ENCODE data around the gene TLR6. TPM values are rescaled to one million over a fixed set of nuclear protein-coding genes. Genes with fewer than 3 reads are reported as not detected.

The TLR6 gene
- total RNA-seq, 1 experiment from 2014 or later: 4.8 TPM

DNA sequence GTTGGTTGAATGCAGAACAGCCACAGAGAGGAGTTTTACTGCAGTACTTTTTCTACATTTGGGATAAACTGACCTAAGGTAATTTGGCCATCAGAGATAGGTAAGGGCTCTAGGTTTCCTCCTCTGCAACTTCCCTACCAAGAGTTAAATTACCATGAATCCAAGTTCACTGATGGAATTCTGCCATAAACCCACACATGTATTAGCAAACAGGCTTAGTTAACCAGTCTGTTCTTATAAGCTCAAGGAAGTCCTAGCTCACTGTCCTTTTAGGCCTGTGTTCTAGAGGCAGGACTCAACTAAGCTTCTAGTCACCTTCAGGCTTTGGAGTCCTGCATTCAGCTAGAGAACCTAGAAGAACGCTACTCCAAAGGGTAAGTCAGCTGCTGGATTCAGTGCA lies 15.0 kb upstream of the TLR6 start (continued):
- TF ChIP-seq, protein P1, sequence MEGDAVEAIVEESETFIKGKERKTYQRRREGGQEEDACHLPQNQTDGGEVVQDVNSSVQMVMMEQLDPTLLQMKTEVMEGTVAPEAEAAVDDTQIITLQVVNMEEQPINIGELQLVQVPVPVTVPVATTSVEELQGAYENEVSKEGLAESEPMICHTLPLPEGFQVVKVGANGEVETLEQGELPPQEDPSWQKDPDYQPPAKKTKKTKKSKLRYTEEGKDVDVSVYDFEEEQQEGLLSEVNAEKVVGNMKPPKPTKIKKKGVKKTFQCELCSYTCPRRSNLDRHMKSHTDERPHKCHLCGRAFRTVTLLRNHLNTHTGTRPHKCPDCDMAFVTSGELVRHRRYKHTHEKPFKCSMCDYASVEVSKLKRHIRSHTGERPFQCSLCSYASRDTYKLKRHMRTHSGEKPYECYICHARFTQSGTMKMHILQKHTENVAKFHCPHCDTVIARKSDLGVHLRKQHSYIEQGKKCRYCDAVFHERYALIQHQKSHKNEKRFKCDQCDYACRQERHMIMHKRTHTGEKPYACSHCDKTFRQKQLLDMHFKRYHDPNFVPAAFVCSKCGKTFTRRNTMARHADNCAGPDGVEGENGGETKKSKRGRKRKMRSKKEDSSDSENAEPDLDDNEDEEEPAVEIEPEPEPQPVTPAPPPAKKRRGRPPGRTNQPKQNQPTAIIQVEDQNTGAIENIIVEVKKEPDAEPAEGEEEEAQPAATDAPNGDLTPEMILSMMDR (IDR thresholded peaks at IDR 0.05 in 2 of 3, conservative IDR thresholded peaks at IDR 0.05 in 1 of 3; ENCODE audit: borderline replicate concordance in 1 of 3, insufficient read depth in 1 of 3, low read depth in 2 of 3, low read length in 2 of 3): no peak
- TF ChIP-seq RAD21 (IDR thresholded peaks at IDR 0.05; ENCODE audit: low read depth) (no peak), ZNF274 (IDR thresholded peaks at IDR 0.05; ENCODE audit: low read depth, low read length) (no peak), EZH2phosphoT487 (IDR thresholded peaks at IDR 0.05; ENCODE audit: borderline replicate concordance) (no peak)
- TF ChIP-seq, protein P2, sequence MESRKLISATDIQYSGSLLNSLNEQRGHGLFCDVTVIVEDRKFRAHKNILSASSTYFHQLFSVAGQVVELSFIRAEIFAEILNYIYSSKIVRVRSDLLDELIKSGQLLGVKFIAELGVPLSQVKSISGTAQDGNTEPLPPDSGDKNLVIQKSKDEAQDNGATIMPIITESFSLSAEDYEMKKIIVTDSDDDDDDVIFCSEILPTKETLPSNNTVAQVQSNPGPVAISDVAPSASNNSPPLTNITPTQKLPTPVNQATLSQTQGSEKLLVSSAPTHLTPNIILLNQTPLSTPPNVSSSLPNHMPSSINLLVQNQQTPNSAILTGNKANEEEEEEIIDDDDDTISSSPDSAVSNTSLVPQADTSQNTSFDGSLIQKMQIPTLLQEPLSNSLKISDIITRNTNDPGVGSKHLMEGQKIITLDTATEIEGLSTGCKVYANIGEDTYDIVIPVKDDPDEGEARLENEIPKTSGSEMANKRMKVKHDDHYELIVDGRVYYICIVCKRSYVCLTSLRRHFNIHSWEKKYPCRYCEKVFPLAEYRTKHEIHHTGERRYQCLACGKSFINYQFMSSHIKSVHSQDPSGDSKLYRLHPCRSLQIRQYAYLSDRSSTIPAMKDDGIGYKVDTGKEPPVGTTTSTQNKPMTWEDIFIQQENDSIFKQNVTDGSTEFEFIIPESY (IDR thresholded peaks at IDR 0.05; ENCODE audit: extremely low read depth, insufficient replicate concordance, low read length): no peak

GRCh38 chr4:38870098-38870808 lies 13.6 kb upstream of the TLR6 start:
- intact Hi-C loops (cut with micrococcal nuclease): no loop called here
- Histone ChIP-seq H3K36me3 (ENCODE audit: control insufficient read depth in 1 of 2, insufficient read depth in 2 of 2, low read length in 2 of 2) (0 out of 4 replicates have a peak, but pooled peaks cover 0 to 2% of the 10 kb centered on the region in 2 experiments), H3K9me2 (ENCODE audit: insufficient read depth) (no peaks in the 10 kb centered on the region), H3K4me1 (ENCODE audit: control insufficient read depth in 1 of 2, insufficient read depth in 2 of 2, low read length in 2 of 2) (peaks cover 7 to 28% of the 10 kb centered on the region in 2 experiments; a peak in 3 of 4 replicates), H3K9ac (ENCODE audit: low read length) (no peak overlapping the region), H3K4me3 (replicated peaks in 1 of 2; ENCODE audit: low read depth in 1 of 2, low read length in 2 of 2) (no peak overlapping the region), H3K79me2 (ENCODE audit: insufficient read depth, low read length) (peaks cover 22% of the 10 kb centered on the region; the same call in 1 of the 2 replicates), H3K9me3 (ENCODE audit: control insufficient read depth in 1 of 2, insufficient read depth in 1 of 2, low read depth in 1 of 2, low read length in 2 of 2) (no peaks in the 10 kb centered on the region), H3K27me3 (ENCODE audit: insufficient read depth, low read length) (no peaks in the 10 kb centered on the region), H3K4me2 (ENCODE audit: low read length) (no peak overlapping the region), H3K27ac (ENCODE audit: low read depth, low read length) (no peak overlapping the region), H2AFZ (ENCODE audit: low read depth, low read length, poor library complexity, severe bottlenecking) (no peak overlapping the region), H4K20me1 (ENCODE audit: insufficient read depth) (no peaks in the 10 kb centered on the region)
- no peak for ATAC-seq
- CTCF ChIA-PET: interaction anchor here (3.3 kb wide), 1 partner anchor 9 kb away, joined by 17 read pairs; no protein-coding TSS in a partner anchor
- no TSS peak for BruUV-seq (replicated peaks)
- no peak for DNase-seq (ENCODE audit: low read depth, low spot score)
- TF ChIP-seq YY1 (IDR thresholded peaks at IDR 0.05; ENCODE audit: extremely low read depth, insufficient replicate concordance, low read depth, low read length) (no peak), RAD21 (IDR thresholded peaks at IDR 0.05; ENCODE audit: low read depth) (no peak), JUND (IDR thresholded peaks at IDR 0.05) (no peak), CEBPB (IDR thresholded peaks at IDR 0.05; ENCODE audit: low read depth) (no peak), POLR2AphosphoS5 (IDR thresholded peaks at IDR 0.05; ENCODE audit: low read depth, low read length) (no peak)
- TF ChIP-seq, protein P1 (IDR thresholded peaks at IDR 0.05 in 2 of 3, conservative IDR thresholded peaks at IDR 0.05 in 1 of 3; ENCODE audit: borderline replicate concordance in 1 of 3, insufficient read depth in 1 of 3, low read depth in 2 of 3, low read length in 2 of 3): no peak
- TF ChIP-seq, protein P2 (IDR thresholded peaks at IDR 0.05; ENCODE audit: extremely low read depth, insufficient replicate concordance, low read length): no peak
- POLR2A ChIA-PET: no interaction called here
- RAD21 ChIA-PET (ENCODE audit: low non-redundant PET in 1 of 2, low total read pairs in 2 of 2, uncharacterized antibody in 2 of 2, unreplicated experiment in 2 of 2): no interaction called here
